C4-2B (cell line): Measurements from ENCODE around the gene SHROOM3.

Experiments
- H3K27ac ChIP-seq: fragments of 450-650 bp; 2 replicates; pipeline ENCODE4 v1.5.1; 2017
- CTCF ChIP-seq: fragments of 450-650 bp; conservative IDR thresholded peaks from 2 replicates; pipeline ENCODE4 v1.5.1; 2017; ENCODE audit warnings: mild to moderate bottlenecking
- ZFX ChIP-seq: fragments of 450-650 bp; IDR thresholded peaks from 2 replicates; pipeline ENCODE4 v1.6.1; 2017

Gene SHROOM3

GRCh38 chr4:76486588-76487276 lies 51.7 kb downstream of the SHROOM3 start:
- no peak for TF ChIP-seq CTCF
- H3K27ac ChIP-seq, result no peak overlapping the region

- no peak overlapping the region for H3K27ac ChIP-seq
- TF ChIP-seq CTCF, result no peak
Observed at GRCh38 chr4:76487621-76488020, 52.6 kb downstream of the SHROOM3 start.

GRCh38 chr4:76488455-76488854 lies 53.4 kb downstream of the SHROOM3 start:
- H3K27ac ChIP-seq, result no peak overlapping the region
- TF ChIP-seq ZFX (no peak), CTCF (no peak)

- H3K27ac ChIP-seq, result no peak overlapping the region
- TF ChIP-seq CTCF (no peak), ZFX (no peak)
Observed at GRCh38 chr4:76488888-76489685, 54.1 kb downstream of the SHROOM3 start.

- no peak overlapping the region for H3K27ac ChIP-seq
- TF ChIP-seq CTCF (no peak), ZFX (no peak)
Observed at GRCh38 chr4:76489686-76490161, 54.7 kb downstream of the SHROOM3 start.

GRCh38 chr4:76492055-76492454 lies 57.0 kb downstream of the SHROOM3 start:
- TF ChIP-seq CTCF (no peak), ZFX (no peak)
- no peak overlapping the region for H3K27ac ChIP-seq

GRCh38 chr4:76494243-76494642 lies 59.2 kb downstream of the SHROOM3 start:
- no peak overlapping the region for H3K27ac ChIP-seq
- TF ChIP-seq ZFX, result no peak
